ENCODE results near the gene GRB10. TPM values are rescaled to one million over a fixed set of nuclear protein-coding genes. Genes with fewer than 3 reads are reported as not detected.
A peak's percentile ranks its signal among the peaks of the same experiment; 100 is the strongest.

Gene GRB10
- polyA plus RNA-seq, 3 donors, result 1.3 to 3.1 (median 1.5) TPM

GRCh38 chr7:50695026-50695425 lies 87.7 kb downstream of the GRB10 start:
- 42% methylated on average over 2 of the region's 2 CpGs for WGBS (ENCODE audit: insufficient coverage)
- no peak overlapping the region for H3K4me3 Mint-ChIP-seq
- no peak overlapping the region for H2AFZ ChIP-seq (ENCODE audit: insufficient read depth, low read depth, low read length, poor library complexity, severe bottlenecking)
- H3K4me1 ChIP-seq (ENCODE audit: control insufficient read depth in 1 of 2, insufficient read depth in 2 of 2, low read length in 2 of 2), result peaks cover 0 to 6% of the 10 kb centered on the region in 2 donors
- peaks cover 0 to 2% (median 0%) of the 10 kb centered on the region in 7 donors for H3K9me3 Mint-ChIP-seq
- no peaks in the 10 kb centered on the region for H3K36me3 ChIP-seq (replicated peaks in 1 of 2; ENCODE audit: control insufficient read depth in 1 of 2, insufficient read depth in 2 of 2, low read length in 2 of 2)
- H3K9ac ChIP-seq (ENCODE audit: insufficient read depth, low read length, poor library complexity, severe bottlenecking), result no peak overlapping the region
- no peaks in the 10 kb centered on the region for H3K9me3 ChIP-seq (replicated peaks in 1 of 2; ENCODE audit: control insufficient read depth in 1 of 2, insufficient read depth in 1 of 2, low read length in 2 of 2)
- H3K4me1 Mint-ChIP-seq, result peaks cover 21% of the 10 kb centered on the region
- no peak overlapping the region for H3K27ac ChIP-seq (ENCODE audit: low read depth in 1 of 2, low read length in 2 of 2)
- intact Hi-C loops (cut with micrococcal nuclease), result no loop called here
- H3K27ac Mint-ChIP-seq, result peak overlapping the region in 2 of 7 donors; percentile 34 to 59
- DNase-seq, result no peak
- no peaks in the 10 kb centered on the region for H3K27me3 ChIP-seq (ENCODE audit: control insufficient read depth in 2 of 2, insufficient read depth in 2 of 2, low read length in 2 of 2)
- H3K36me3 Mint-ChIP-seq, result no peaks in the 10 kb centered on the region
- H3K79me2 ChIP-seq (ENCODE audit: insufficient read depth, low read length), result no peaks in the 10 kb centered on the region
- H3K27me3 Mint-ChIP-seq (ENCODE audit: low read depth in 3 of 3), result peaks cover 0 to 1% (median 0%) of the 10 kb centered on the region in 3 donors
- no peak overlapping the region for H3K4me3 ChIP-seq (replicated peaks in 1 of 3; ENCODE audit: low read depth in 2 of 3, low read length in 3 of 3)
- no peak overlapping the region for H3K4me2 ChIP-seq (replicated peaks; ENCODE audit: extremely low read depth, low read length, poor library complexity, severe bottlenecking)
- TF ChIP-seq CTCF (IDR thresholded peaks at IDR 0.05), result no peak
- no peaks in the 10 kb centered on the region for H4K20me1 ChIP-seq (ENCODE audit: insufficient read depth, low read length)

GRCh38 chr7:50693455-50694130 lies 89.1 kb downstream of the GRB10 start:
- no peaks in the 10 kb centered on the region for H4K20me1 ChIP-seq (ENCODE audit: insufficient read depth, low read length)

More at GRCh38 chr7:50693455-50694130, 89.1 kb downstream of the GRB10 start:
- peaks cover 0 to 1% (median 0%) of the 10 kb centered on the region in 3 donors for H3K27me3 Mint-ChIP-seq (ENCODE audit: low read depth in 3 of 3)
- H3K9ac ChIP-seq (ENCODE audit: insufficient read depth, low read length, poor library complexity, severe bottlenecking), result no peak overlapping the region
- intact Hi-C loops (cut with micrococcal nuclease), result no loop called here
- H3K79me2 ChIP-seq (ENCODE audit: insufficient read depth, low read length), result no peaks in the 10 kb centered on the region
- no peak overlapping the region for H2AFZ ChIP-seq (ENCODE audit: insufficient read depth, low read depth, low read length, poor library complexity, severe bottlenecking)
- WGBS (ENCODE audit: insufficient coverage), result 57% methylated on average over 5 of the region's 8 CpGs
- peaks cover 0 to 6% of the 10 kb centered on the region in 2 donors for H3K4me1 ChIP-seq (ENCODE audit: control insufficient read depth in 1 of 2, insufficient read depth in 2 of 2, low read length in 2 of 2)
- no peaks in the 10 kb centered on the region for H3K9me3 Mint-ChIP-seq
- TF ChIP-seq CTCF (IDR thresholded peaks at IDR 0.05), result no peak
- no peaks in the 10 kb centered on the region for H3K36me3 ChIP-seq (replicated peaks in 1 of 2; ENCODE audit: control insufficient read depth in 1 of 2, insufficient read depth in 2 of 2, low read length in 2 of 2)
- no peaks in the 10 kb centered on the region for H3K27me3 ChIP-seq (ENCODE audit: control insufficient read depth in 2 of 2, insufficient read depth in 2 of 2, low read length in 2 of 2)
- no peak overlapping the region for H3K27ac ChIP-seq (ENCODE audit: low read depth in 1 of 2, low read length in 2 of 2)
- H3K4me3 Mint-ChIP-seq, result no peak overlapping the region
- H3K27ac Mint-ChIP-seq, result no peak overlapping the region
- H3K4me3 ChIP-seq (replicated peaks in 1 of 3; ENCODE audit: low read depth in 2 of 3, low read length in 3 of 3), result no peak overlapping the region
- H3K9me3 ChIP-seq (replicated peaks in 1 of 2; ENCODE audit: control insufficient read depth in 1 of 2, insufficient read depth in 1 of 2, low read length in 2 of 2), result no peaks in the 10 kb centered on the region
- no peaks in the 10 kb centered on the region for H3K36me3 Mint-ChIP-seq
- H3K4me1 Mint-ChIP-seq, result peaks cover 21% of the 10 kb centered on the region
- no peak for DNase-seq
- no peak overlapping the region for H3K4me2 ChIP-seq (replicated peaks; ENCODE audit: extremely low read depth, low read length, poor library complexity, severe bottlenecking)

Data from CD14-positive monocyte (primary cell).